Mesendoderm (in vitro differentiated cells): ENCODE data around the gene ZNF451.

Experiments used
- DNase-seq: peaks from one replicate; pipeline ENCODE4 v3.0.0; 2013
- H2AK5ac ChIP-seq: 2 replicates; pipeline ENCODE4 v1.6.1; 2013; ENCODE audit warnings: low read length, inconsistent platforms
- H2BK120ac ChIP-seq: 2 replicates; pipeline ENCODE4 v1.6.1; 2013; ENCODE audit warnings: low read depth, mild to moderate bottlenecking, low read length, moderate library complexity, mixed read lengths
- H2BK15ac ChIP-seq: replicated peaks from 2 replicates; pipeline ENCODE4 v1.6.1; 2013; ENCODE audit warnings: low read depth, mild to moderate bottlenecking, moderate library complexity
- H2BK5ac ChIP-seq: 2 replicates; pipeline ENCODE4 v1.6.1; 2013; ENCODE audit warnings: low read length, inconsistent platforms
- H3K18ac ChIP-seq: 2 replicates; pipeline ENCODE4 v1.6.1; 2013; ENCODE audit warnings: mild to moderate bottlenecking, low read length, mixed read lengths
- H3K23ac ChIP-seq: one replicate; pipeline ENCODE4 v1.6.1; 2013; ENCODE audit warnings: low read length
- H3K27ac ChIP-seq: 2 replicates; pipeline ENCODE4 v1.5.1; 2013; ENCODE audit warnings: low read depth, mild to moderate bottlenecking, inconsistent platforms, low read length, moderate library complexity
- H3K27me3 ChIP-seq: 2 replicates; pipeline ENCODE4 v1.6.1; 2013; ENCODE audit warnings: low read length, control low read depth, mild to moderate bottlenecking, inconsistent platforms; ENCODE audit not compliant: insufficient read depth, poor library complexity
- H3K36me3 ChIP-seq: 2 replicates; pipeline ENCODE4 v1.6.1; 2013; ENCODE audit warnings: low read length, inconsistent platforms; ENCODE audit not compliant: control insufficient read depth, insufficient read depth
- H3K4ac ChIP-seq: one replicate; pipeline ENCODE4 v1.6.1; 2013; ENCODE audit warnings: low read depth, mild to moderate bottlenecking, low read length, moderate library complexity
- H3K4me1 ChIP-seq: 2 replicates; pipeline ENCODE4 v1.6.1; 2013; ENCODE audit warnings: low read depth, low read length, inconsistent platforms; ENCODE audit not compliant: control insufficient read depth
- H3K4me2 ChIP-seq: 2 replicates; pipeline ENCODE4 v1.6.1; 2013; ENCODE audit warnings: low read length
- H3K4me3 ChIP-seq: 2 replicates; pipeline ENCODE4 v1.5.1; 2013; ENCODE audit warnings: mild to moderate bottlenecking, low read length
- H3K56ac ChIP-seq: one replicate; pipeline ENCODE4 v1.6.1; 2013; ENCODE audit warnings: low read length
- H3K79me1 ChIP-seq: 2 replicates; pipeline ENCODE4 v1.6.1; 2013; ENCODE audit warnings: low read length, inconsistent platforms
- H3K79me2 ChIP-seq: 2 replicates; pipeline ENCODE4 v1.6.1; 2013; ENCODE audit warnings: mild to moderate bottlenecking, low read length; ENCODE audit not compliant: control insufficient read depth, insufficient read depth
- H3K9ac ChIP-seq: 2 replicates; pipeline ENCODE4 v1.6.1; 2013; ENCODE audit warnings: low read length, inconsistent platforms
- H4K5ac ChIP-seq: one replicate; pipeline ENCODE4 v1.6.1; 2013; ENCODE audit warnings: low read length
- H4K8ac ChIP-seq: one replicate; pipeline ENCODE4 v1.6.1; 2013; ENCODE audit warnings: low read depth, mild to moderate bottlenecking, control low read depth, low read length, moderate library complexity
- WGBS: extraction: QIAGEN DNeasy Blood & Tissue Kit; methylation state at CpG from one replicate; pipeline ENCODE4 v1.1.7; 2013; ENCODE audit warnings: low lambda C conversion rate, missing lambda C conversion rate; ENCODE audit not compliant: insufficient coverage; ENCODE audit errors: extremely low coverage; 5-methylcytosine and 5-hydroxymethylcytosine counted together

ZNF451 gene

GRCh38 chr6:57094689-57095088 lies 4.7 kb downstream of the ZNF451 start:
- no peak overlapping the region for H2BK120ac ChIP-seq
- no peak overlapping the region for H2AK5ac ChIP-seq
- no CpG with 5 or more reads among the region's 1 CpG for WGBS
- H3K27ac ChIP-seq: no peak overlapping the region
- no peak overlapping the region for H3K4me3 ChIP-seq
- H3K56ac ChIP-seq: no peak overlapping the region
- H3K9ac ChIP-seq: no peak overlapping the region
- no peak overlapping the region for H3K23ac ChIP-seq
- DNase-seq: no peak
- peaks cover 5% of the 10 kb centered on the region for H3K79me1 ChIP-seq
- H4K8ac ChIP-seq: no peak overlapping the region
- no peaks in the 10 kb centered on the region for H3K36me3 ChIP-seq
- peaks cover 2% of the 10 kb centered on the region for H3K27me3 ChIP-seq
- H3K79me2 ChIP-seq: peaks cover 15% of the 10 kb centered on the region
- H2BK5ac ChIP-seq: no peak overlapping the region
- no peak overlapping the region for H3K4ac ChIP-seq
- H3K18ac ChIP-seq: no peak overlapping the region
- no peak overlapping the region for H4K5ac ChIP-seq
- H3K4me1 ChIP-seq: no peaks in the 10 kb centered on the region
- no peak overlapping the region for H3K4me2 ChIP-seq
- H2BK15ac ChIP-seq: no peak overlapping the region

- no peak overlapping the region for H2BK120ac ChIP-seq
- H3K18ac ChIP-seq: no peak overlapping the region
- WGBS: no CpG with 5 or more reads among the region's 1 CpG
- no peak overlapping the region for H3K9ac ChIP-seq
- no peak overlapping the region for H2BK5ac ChIP-seq
- H3K4me2 ChIP-seq: no peak overlapping the region
- no peak overlapping the region for H2BK15ac ChIP-seq
- H3K27ac ChIP-seq: no peak overlapping the region
- H4K8ac ChIP-seq: no peak overlapping the region
- no peak overlapping the region for H3K4ac ChIP-seq
- no peak overlapping the region for H3K23ac ChIP-seq
- H3K79me2 ChIP-seq: peaks cover 12% of the 10 kb centered on the region
- H4K5ac ChIP-seq: no peak overlapping the region
- no peak overlapping the region for H2AK5ac ChIP-seq
- H3K27me3 ChIP-seq: peaks cover 2% of the 10 kb centered on the region
- no peak for DNase-seq
- no peaks in the 10 kb centered on the region for H3K4me1 ChIP-seq
- peaks cover 15% of the 10 kb centered on the region for H3K79me1 ChIP-seq
- no peak overlapping the region for H3K4me3 ChIP-seq
- peaks cover 12% of the 10 kb centered on the region for H3K36me3 ChIP-seq
- no peak overlapping the region for H3K56ac ChIP-seq
Observed at GRCh38 chr6:57097596-57097995, 7.6 kb downstream of the ZNF451 start.

GRCh38 chr6:57102976-57103375 lies 13.0 kb downstream of the ZNF451 start:
- Histone ChIP-seq H2BK5ac (no peak overlapping the region), H2BK15ac (no peak overlapping the region), H4K5ac (no peak overlapping the region), H3K4ac (no peak overlapping the region), H3K27me3 (peaks cover 2% of the 10 kb centered on the region), H3K36me3 (peaks cover 14% of the 10 kb centered on the region), H3K27ac (no peak overlapping the region), H3K23ac (no peak overlapping the region), H3K4me3 (no peak overlapping the region), H4K8ac (no peak overlapping the region), H3K4me1 (no peaks in the 10 kb centered on the region), H3K18ac (no peak overlapping the region), H3K79me1 (peaks cover 19% of the 10 kb centered on the region), H3K4me2 (no peak overlapping the region), H3K79me2 (peaks cover 2% of the 10 kb centered on the region), H3K56ac (no peak overlapping the region), H3K9ac (no peak overlapping the region), H2AK5ac (no peak overlapping the region), H2BK120ac (no peak overlapping the region)
- no CpG with 5 or more reads among the region's 3 CpGs for WGBS
- no peak for DNase-seq

GRCh38 chr6:57104336-57104735 lies 14.3 kb downstream of the ZNF451 start:
- no CpG with 5 or more reads among the region's 5 CpGs for WGBS
- no peak for DNase-seq
- H3K79me1 ChIP-seq: peaks cover 19% of the 10 kb centered on the region
- H4K8ac ChIP-seq: no peak overlapping the region
- H3K27ac ChIP-seq: no peak overlapping the region
- H3K4me2 ChIP-seq: no peak overlapping the region
- H2BK120ac ChIP-seq: no peak overlapping the region
- H3K4me1 ChIP-seq: no peaks in the 10 kb centered on the region
- H2AK5ac ChIP-seq: no peak overlapping the region
- no peak overlapping the region for H4K5ac ChIP-seq
- peaks cover 14% of the 10 kb centered on the region for H3K36me3 ChIP-seq
- no peak overlapping the region for H3K9ac ChIP-seq
- peaks cover 2% of the 10 kb centered on the region for H3K27me3 ChIP-seq
- no peak overlapping the region for H3K23ac ChIP-seq
- no peak overlapping the region for H2BK5ac ChIP-seq
- H2BK15ac ChIP-seq: no peak overlapping the region
- no peak overlapping the region for H3K4ac ChIP-seq
- H3K79me2 ChIP-seq: peaks cover 2% of the 10 kb centered on the region
- no peak overlapping the region for H3K56ac ChIP-seq
- no peak overlapping the region for H3K4me3 ChIP-seq
- no peak overlapping the region for H3K18ac ChIP-seq

GRCh38 chr6:57106990-57107389 lies 17.0 kb downstream of the ZNF451 start:
- Histone ChIP-seq H3K4me3 (no peak overlapping the region), H3K27me3 (no peaks in the 10 kb centered on the region), H3K79me2 (no peaks in the 10 kb centered on the region), H3K56ac (no peak overlapping the region), H2AK5ac (no peak overlapping the region), H4K8ac (no peak overlapping the region), H3K9ac (no peak overlapping the region), H3K4me2 (no peak overlapping the region), H3K4ac (no peak overlapping the region), H2BK15ac (no peak overlapping the region), H3K27ac (no peak overlapping the region), H3K4me1 (no peaks in the 10 kb centered on the region), H2BK120ac (no peak overlapping the region), H4K5ac (no peak overlapping the region), H3K79me1 (peaks cover 11% of the 10 kb centered on the region), H3K23ac (no peak overlapping the region), H3K18ac (no peak overlapping the region), H3K36me3 (peaks cover 5% of the 10 kb centered on the region), H2BK5ac (no peak overlapping the region)
- DNase-seq: no peak
- WGBS: no CpG with 5 or more reads among the region's 1 CpG

- H3K18ac ChIP-seq: no peak overlapping the region
- H2BK120ac ChIP-seq: no peak overlapping the region
- no CpG with 5 or more reads among the region's 1 CpG for WGBS
Observed at GRCh38 chr6:57108691-57109090, 18.7 kb downstream of the ZNF451 start.

More at GRCh38 chr6:57108691-57109090, 18.7 kb downstream of the ZNF451 start:
- H3K27ac ChIP-seq: no peak overlapping the region
- H3K4me2 ChIP-seq: no peak overlapping the region
- no peak overlapping the region for H3K56ac ChIP-seq
- H3K79me2 ChIP-seq: no peaks in the 10 kb centered on the region
- DNase-seq: no peak
- H3K23ac ChIP-seq: no peak overlapping the region
- no peak overlapping the region for H2AK5ac ChIP-seq
- H3K9ac ChIP-seq: no peak overlapping the region
- no peak overlapping the region for H4K8ac ChIP-seq
- H2BK15ac ChIP-seq: no peak overlapping the region
- H3K79me1 ChIP-seq: peaks cover 2% of the 10 kb centered on the region
- H3K4me3 ChIP-seq: no peak overlapping the region
- H3K4me1 ChIP-seq: no peaks in the 10 kb centered on the region
- H3K36me3 ChIP-seq: no peaks in the 10 kb centered on the region
- no peaks in the 10 kb centered on the region for H3K27me3 ChIP-seq
- no peak overlapping the region for H3K4ac ChIP-seq
- no peak overlapping the region for H2BK5ac ChIP-seq
- no peak overlapping the region for H4K5ac ChIP-seq
